CD4-positive, alpha-beta T cell (primary cell): ENCODE data around the gene FAM227A. TPM values are rescaled to one million over a fixed set of nuclear protein-coding genes. Genes with fewer than 3 reads are reported as not detected.

Experiments
- ATAC-seq: fragments of 200-7000 bp; cut with Tn5 transposase; one replicate; pipeline ENCODE4 v1.10.0; 2022; ENCODE audit warnings: mild to moderate bottlenecking; ENCODE audit not compliant: poor library complexity
- CTCF ChIA-PET: fragments of 350-600 bp; sonication (Branson Sonifier 250); formaldehyde crosslinking; loops from one replicate; lab custom pipeline; 2021; ENCODE audit warnings: antibody characterized with exemption, inconsistent platforms; lab: Charles Lee
- POLR2A ChIA-PET: fragments of 350-600 bp; sonication (Branson Sonifier 250); formaldehyde crosslinking; loops from one replicate; lab custom pipeline; 2021; ENCODE audit warnings: antibody characterized with exemption, inconsistent platforms; lab: Charles Lee
- DNase-seq, 14 experiments: peaks; one replicate each; pipeline ENCODE4 v3.0.0-alpha.2; 2013 to 2020; ENCODE audit warnings: mixed read lengths in 2 of 14
- H3K27ac ChIP-seq, 2 donors: one replicate each; pipeline versions ENCODE4 v1.5.1 to v1.7.0; 2013; ENCODE audit warnings: low read length in 2 of 2, low read depth in 1 of 2, mild to moderate bottlenecking in 1 of 2
- H3K27me3 ChIP-seq, 2 experiments: 1 replicate in 1 of 2; 2 replicates in 1 of 2; pipeline versions ENCODE4 v1.6.1 to v1.7.0; 2013; ENCODE audit warnings: low read length in 2 of 2, control low read depth in 1 of 2, mild to moderate bottlenecking in 1 of 2, moderate library complexity in 1 of 2; ENCODE audit not compliant: insufficient read depth in 2 of 2, control insufficient read depth in 1 of 2
- H3K36me3 ChIP-seq: one replicate; pipeline ENCODE4 v1.6.1; 2013; ENCODE audit warnings: low read length, control low read depth; ENCODE audit not compliant: insufficient read depth
- H3K4me1 ChIP-seq: one replicate; pipeline ENCODE4 v1.6.1; 2013; ENCODE audit warnings: low read length, control low read depth; ENCODE audit not compliant: insufficient read depth
- H3K4me3 ChIP-seq: one replicate; pipeline ENCODE4 v1.5.1; 2013; ENCODE audit warnings: mild to moderate bottlenecking, low read length, moderate library complexity
- H3K9me3 ChIP-seq, 2 experiments: 1 replicate in 1 of 2; 2 replicates in 1 of 2; pipeline versions ENCODE4 v1.6.1 to v1.7.0; 2013; ENCODE audit warnings: low read length in 2 of 2, mild to moderate bottlenecking in 2 of 2, control low read depth in 1 of 2, moderate library complexity in 1 of 2; ENCODE audit not compliant: control insufficient read depth in 1 of 2, insufficient read depth in 1 of 2
- H3K27ac Mint-ChIP-seq: one replicate; pipeline ENCODE4 v1.8.0; 2020; ENCODE audit warnings: mixed read lengths
- H3K27me3 Mint-ChIP-seq: one replicate; pipeline ENCODE4 v1.8.0; 2021; ENCODE audit warnings: mixed read lengths
- H3K36me3 Mint-ChIP-seq: one replicate; pipeline ENCODE4 v1.8.0; 2021; ENCODE audit warnings: low read depth, mixed read lengths
- H3K4me1 Mint-ChIP-seq: one replicate; pipeline ENCODE4 v1.8.0; 2021; ENCODE audit warnings: low read depth, mixed read lengths
- H3K4me3 Mint-ChIP-seq: one replicate; pipeline ENCODE4 v1.8.0; 2020; ENCODE audit warnings: mild to moderate bottlenecking, mixed read lengths
- H3K9me3 Mint-ChIP-seq: one replicate; pipeline ENCODE4 v1.8.0; 2020; ENCODE audit warnings: mixed read lengths
- intact Hi-C, 2 experiments: fragments of 100-400 bp; cut with DNase I in 1 of 2; cut with micrococcal nuclease in 1 of 2; formaldehyde crosslinking; loops; one replicate each; pipeline versions ENCODE4 v1.15.1 to v1.9.0; 2023 to 2025; cut with DNase I, micrococcal nuclease
- total RNA-seq, 174 experiments: library from RNA in 2 of 174; stranded (reverse) in 2 of 174; gene quantifications; one replicate each; pipeline ENCODE4 v1.2.3 and lab custom pipeline; 2021 to 2026
- TF ChIP-seq, protein P1 (sequence below): fragments of 200-600 bp; IDR thresholded peaks from one replicate; pipeline ENCODE4 v1.8.0; 2022; ENCODE audit warnings: antibody characterized with exemption, mild to moderate bottlenecking

The FAM227A gene
- total RNA-seq, 2 experiments from 2014 or later, result 0.34 to 0.91 TPM

DNA sequence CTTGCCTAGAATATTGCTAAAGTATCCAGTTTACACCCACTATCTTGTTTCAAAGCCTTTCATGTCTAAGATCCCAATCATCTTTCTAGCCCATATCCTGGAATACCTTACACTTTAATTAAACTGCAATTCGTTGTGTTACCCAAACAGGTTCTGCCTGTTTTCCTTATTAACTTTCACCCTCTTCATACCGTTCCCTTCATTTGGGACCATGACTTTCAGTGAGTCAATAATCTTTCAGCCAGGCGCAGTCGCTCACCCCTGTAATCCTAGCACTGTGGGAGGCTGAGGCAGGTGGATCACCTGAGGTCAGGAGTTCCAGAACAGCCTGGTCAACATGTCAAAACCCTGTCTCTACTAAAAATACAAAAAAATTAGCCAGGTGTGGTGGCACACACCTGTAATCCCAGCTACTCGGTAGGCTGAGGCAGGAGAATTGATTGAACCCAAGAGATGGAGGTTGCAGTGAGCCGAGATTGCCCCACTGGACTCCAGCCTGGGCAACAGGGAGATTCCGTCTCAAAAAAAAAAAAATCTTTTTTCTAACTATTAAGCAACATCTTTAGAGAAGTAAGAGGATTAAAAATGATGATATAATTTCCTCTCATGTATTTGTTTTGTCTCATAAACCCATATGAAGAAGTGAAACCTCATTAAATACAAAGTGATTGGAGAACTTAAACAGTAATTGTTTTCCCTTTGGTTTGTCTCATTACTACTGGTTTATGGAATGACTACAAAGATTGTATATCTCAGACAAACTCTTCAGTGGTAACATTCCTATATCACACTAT is 106.9 kb downstream of the FAM227A start:
- H3K27me3 ChIP-seq, result no peaks in the 10 kb centered on the region

DNA sequence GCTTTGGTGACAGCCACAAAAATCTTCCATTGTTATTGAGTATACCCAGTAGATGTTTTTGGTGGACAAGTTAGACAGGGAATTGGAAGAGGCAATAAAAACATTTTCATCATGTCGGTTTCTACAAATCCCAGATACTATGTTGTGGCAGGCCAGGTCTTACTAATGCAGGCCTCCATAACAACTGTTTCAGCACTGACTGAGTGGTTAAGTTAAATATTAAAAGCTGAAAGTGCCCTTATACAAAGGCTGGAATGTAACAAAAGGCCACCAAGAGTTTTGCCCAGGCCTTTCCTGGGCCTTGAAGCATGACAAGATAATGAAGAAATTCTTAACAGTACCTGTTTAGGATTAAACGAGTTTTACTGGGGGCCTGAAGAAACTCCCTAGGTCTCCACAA is 115.5 kb downstream of the FAM227A start:
- Mint-ChIP-seq H3K36me3 (no peaks in the 10 kb centered on the region), H3K27ac (no peak overlapping the region), H3K27me3 (no peaks in the 10 kb centered on the region), H3K4me1 (no peaks in the 10 kb centered on the region), H3K4me3 (no peak overlapping the region), H3K9me3 (peaks cover 6% of the 10 kb centered on the region)
- intact Hi-C loops, result no loop called here
- Histone ChIP-seq H3K4me3 (no peak overlapping the region), H3K27me3 (no peaks in the 10 kb centered on the region), H3K9me3 (peaks cover 8 to 10% of the 10 kb centered on the region in 2 experiments), H3K36me3 (no peaks in the 10 kb centered on the region), H3K27ac (no peak overlapping the region), H3K4me1 (no peaks in the 10 kb centered on the region)
- ATAC-seq, result no peak
- POLR2A ChIA-PET, result no interaction called here
- TF ChIP-seq, protein P1, sequence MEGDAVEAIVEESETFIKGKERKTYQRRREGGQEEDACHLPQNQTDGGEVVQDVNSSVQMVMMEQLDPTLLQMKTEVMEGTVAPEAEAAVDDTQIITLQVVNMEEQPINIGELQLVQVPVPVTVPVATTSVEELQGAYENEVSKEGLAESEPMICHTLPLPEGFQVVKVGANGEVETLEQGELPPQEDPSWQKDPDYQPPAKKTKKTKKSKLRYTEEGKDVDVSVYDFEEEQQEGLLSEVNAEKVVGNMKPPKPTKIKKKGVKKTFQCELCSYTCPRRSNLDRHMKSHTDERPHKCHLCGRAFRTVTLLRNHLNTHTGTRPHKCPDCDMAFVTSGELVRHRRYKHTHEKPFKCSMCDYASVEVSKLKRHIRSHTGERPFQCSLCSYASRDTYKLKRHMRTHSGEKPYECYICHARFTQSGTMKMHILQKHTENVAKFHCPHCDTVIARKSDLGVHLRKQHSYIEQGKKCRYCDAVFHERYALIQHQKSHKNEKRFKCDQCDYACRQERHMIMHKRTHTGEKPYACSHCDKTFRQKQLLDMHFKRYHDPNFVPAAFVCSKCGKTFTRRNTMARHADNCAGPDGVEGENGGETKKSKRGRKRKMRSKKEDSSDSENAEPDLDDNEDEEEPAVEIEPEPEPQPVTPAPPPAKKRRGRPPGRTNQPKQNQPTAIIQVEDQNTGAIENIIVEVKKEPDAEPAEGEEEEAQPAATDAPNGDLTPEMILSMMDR, result no peak
- no peak for DNase-seq
- CTCF ChIA-PET, result no interaction called here

More for the DNA sequence above, 106.9 kb downstream of the FAM227A start:
- ATAC-seq, result no peak
- POLR2A ChIA-PET, result no interaction called here
- TF ChIP-seq, protein P1, result no peak
- peaks cover 2 to 3% of the 10 kb centered on the region in 2 experiments for H3K9me3 ChIP-seq
- CTCF ChIA-PET, result no interaction called here
- Mint-ChIP-seq H3K4me3 (no peak overlapping the region), H3K4me1 (no peaks in the 10 kb centered on the region), H3K27me3 (no peaks in the 10 kb centered on the region), H3K9me3 (no peaks in the 10 kb centered on the region), H3K36me3 (no peaks in the 10 kb centered on the region), H3K27ac (no peak overlapping the region)
- no peaks in the 10 kb centered on the region for H3K36me3 ChIP-seq
- no peak overlapping the region for H3K4me3 ChIP-seq
- peak in 2 of 14 experiments; percentile 13 to 28 for DNase-seq
- no peaks in the 10 kb centered on the region for H3K4me1 ChIP-seq
- H3K27ac ChIP-seq, result no peak overlapping the region
- intact Hi-C loops, result no loop called here

DNA sequence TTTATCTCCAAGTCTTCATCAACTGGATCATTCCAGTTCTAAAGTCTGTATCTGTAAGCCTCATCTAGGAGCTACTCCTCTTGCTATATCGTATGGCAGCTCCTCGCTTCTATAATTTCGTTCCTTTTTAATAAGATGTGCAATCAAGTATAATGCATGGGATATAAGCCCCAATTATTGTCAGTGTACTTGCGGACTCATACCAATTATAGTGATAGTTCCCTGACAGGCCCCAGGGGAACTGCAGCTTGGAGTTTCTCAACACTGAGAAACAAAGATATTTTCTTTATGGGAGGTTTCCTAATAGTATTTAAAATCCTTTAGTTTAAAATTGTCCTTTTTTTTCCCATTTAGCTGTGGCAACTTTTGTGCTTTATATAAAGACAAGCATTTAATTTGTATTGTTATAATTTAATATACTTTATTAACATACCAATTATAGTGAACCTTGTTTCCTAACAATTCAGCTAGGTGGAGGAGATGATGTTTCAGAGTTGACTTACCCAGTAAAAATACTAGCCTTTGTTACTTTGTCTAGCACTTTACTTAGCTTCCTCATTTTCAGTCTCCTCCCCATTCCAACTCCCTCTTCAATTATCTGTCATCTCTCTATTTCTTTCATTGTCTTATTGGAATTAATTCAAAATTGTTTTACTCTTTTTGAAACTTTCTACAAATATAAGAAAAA is 124.8 kb downstream of the FAM227A start:
- peaks cover 11% of the 10 kb centered on the region for H3K4me1 Mint-ChIP-seq
- TF ChIP-seq, protein P1, result no peak
- intact Hi-C loops, result no loop called here
- peak; percentile 45 for ATAC-seq
- H3K27ac ChIP-seq, result peak overlapping the region; percentile 18 to 52
- DNase-seq, result no peak
- H3K9me3 ChIP-seq, result no peaks in the 10 kb centered on the region
- H3K9me3 Mint-ChIP-seq, result no peaks in the 10 kb centered on the region
- CTCF ChIA-PET, result no interaction called here
- H3K27ac Mint-ChIP-seq, result peak overlapping the region; percentile 67
- H3K4me1 ChIP-seq, result peaks cover 9% of the 10 kb centered on the region
- POLR2A ChIA-PET, result interaction anchor here (0.8 to 2.0 kb wide), 3 partner anchors 8 to 36 kb away, joined by 3 to 10 read pairs (median 4); no protein-coding TSS in a partner anchor
- peak overlapping the region; percentile 6 for H3K4me3 Mint-ChIP-seq
- H3K36me3 ChIP-seq, result no peaks in the 10 kb centered on the region
- H3K27me3 Mint-ChIP-seq, result no peaks in the 10 kb centered on the region
- no peaks in the 10 kb centered on the region for H3K27me3 ChIP-seq
- H3K4me3 ChIP-seq, result no peak overlapping the region
- no peaks in the 10 kb centered on the region for H3K36me3 Mint-ChIP-seq

Other genes starting within 250 kb of the FAM227A start
- not detected for gene KCNJ4, start 201.2 kb downstream of the FAM227A start, total RNA-seq
- gene KDELR3, start 188.3 kb downstream of the FAM227A start, total RNA-seq, result not detected
- 100 to 1,000 TPM; 454 to 462 TPM for gene DDX17, start 150.1 kb downstream of the FAM227A start, total RNA-seq
- gene DMC1, start 86.2 kb downstream of the FAM227A start, total RNA-seq, result under 1 TPM; 0.52 to 0.95 TPM
- 1 to 10 TPM; 4.6 to 7.6 TPM for gene CBY1, start 246 bp upstream of the FAM227A start, total RNA-seq
- 10 to 100 TPM; 53.7 to 54.8 TPM for gene TOMM22, start 25.6 kb upstream of the FAM227A start, total RNA-seq
- 100 to 1,000 TPM; 303 to 307 TPM for gene JOSD1, start 44.6 kb upstream of the FAM227A start, total RNA-seq
- 100 to 1,000 TPM; 263 to 272 TPM for gene GTPBP1, start 49.6 kb upstream of the FAM227A start, total RNA-seq
- gene SUN2, start 99.6 kb upstream of the FAM227A start, total RNA-seq, result 100 to 1,000 TPM; 440 to 453 TPM
- gene DNAL4, start 137.8 kb upstream of the FAM227A start, total RNA-seq, result 1 to 10 TPM; 1.9 to 2.7 TPM
- 1 to 10 TPM; 4.2 to 4.6 TPM for gene NPTXR, start 187.6 kb upstream of the FAM227A start, total RNA-seq
- 10 to 100 TPM; 41.6 to 42.8 TPM for gene CBX6, start 215.8 kb upstream of the FAM227A start, total RNA-seq